ENCODE results near the gene LMNB1.
A peak's percentile ranks its signal among the peaks of the same experiment; 100 is the strongest.

LMNB1 gene

DNA sequence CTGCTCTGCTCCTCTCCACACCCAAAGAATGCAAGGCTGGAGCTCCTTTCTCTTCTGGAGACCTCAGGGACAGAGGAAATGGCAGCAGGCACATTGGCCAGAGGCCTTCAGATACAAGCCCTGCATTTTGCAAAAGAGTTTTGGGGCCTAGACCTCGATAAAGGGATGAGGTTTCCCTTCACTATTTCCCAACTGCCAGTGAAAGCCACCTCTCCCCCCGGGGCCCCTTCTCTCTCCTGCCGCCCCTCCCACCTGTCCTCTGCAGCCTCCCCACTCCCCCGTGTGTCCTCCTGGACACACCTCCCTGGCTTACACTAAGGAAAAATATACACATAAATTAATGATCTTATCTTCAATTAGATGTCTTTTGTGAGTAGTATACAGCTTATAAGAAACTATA is 21.3 kb upstream of the LMNB1 start:
- no peak overlapping the region for H3K4me2 ChIP-seq (ENCODE audit: insufficient read depth, low read length, poor library complexity, severe bottlenecking)
- H2AK5ac ChIP-seq (ENCODE audit: low read depth, low read length): no peak overlapping the region
- DNase-seq (ENCODE audit: low spot score): no peak
- no peak overlapping the region for H4K8ac ChIP-seq (ENCODE audit: low read depth, low read length)
- no peak overlapping the region for H3K4ac ChIP-seq (ENCODE audit: low read length)
- no peak overlapping the region for H3K27ac ChIP-seq (replicated peaks; ENCODE audit: low read length)
- no peak overlapping the region for H3K14ac ChIP-seq (ENCODE audit: low read length)
- no peak overlapping the region for H3K23ac ChIP-seq (ENCODE audit: low read depth, low read length, poor library complexity)
- no peak overlapping the region for H3K9ac ChIP-seq (ENCODE audit: low read depth, low read length, poor library complexity)
- no peak overlapping the region for H4K91ac ChIP-seq (ENCODE audit: low read depth, low read length, poor library complexity)
- H3K18ac ChIP-seq (ENCODE audit: low read length): peak overlapping the region; percentile 15
- no peaks in the 10 kb centered on the region for H3K27me3 ChIP-seq (ENCODE audit: control insufficient read depth in 3 of 3, insufficient read depth in 3 of 3, low read depth in 1 of 3, low read length in 3 of 3)
- no peak overlapping the region for H2BK12ac ChIP-seq (ENCODE audit: low read length)
- no peaks in the 10 kb centered on the region for H3K79me1 ChIP-seq (ENCODE audit: low read depth, low read length)
- no peak overlapping the region for H3K4me3 ChIP-seq (ENCODE audit: low read length in 2 of 2)
- H3K36me3 ChIP-seq (replicated peaks in 1 of 2; ENCODE audit: control insufficient read depth in 2 of 2, insufficient read depth in 2 of 2, low read length in 2 of 2): no peaks in the 10 kb centered on the region
- no peaks in the 10 kb centered on the region for H3K4me1 ChIP-seq (ENCODE audit: control insufficient read depth in 2 of 2, insufficient read depth in 1 of 2, low read depth in 1 of 2, low read length in 2 of 2)
- H2BK5ac ChIP-seq (ENCODE audit: low read length): no peak overlapping the region
- H3K9me3 ChIP-seq (replicated peaks in 1 of 2; ENCODE audit: control insufficient read depth in 2 of 2, insufficient read depth in 1 of 2, low read depth in 1 of 2, low read length in 2 of 2): no peaks in the 10 kb centered on the region
- no peak overlapping the region for H2BK15ac ChIP-seq (ENCODE audit: low read length)
- WGBS, 2 donors (ENCODE audit: extremely low coverage in 2 of 2, insufficient read length in 2 of 2, insufficient replicate concordance in 1 of 2): no CpG with 5 or more reads among the region's 4 CpGs
- no peak overlapping the region for H2BK120ac ChIP-seq (ENCODE audit: low read depth, low read length)
- H2AFZ ChIP-seq (ENCODE audit: low read length): no peak overlapping the region

DNA sequence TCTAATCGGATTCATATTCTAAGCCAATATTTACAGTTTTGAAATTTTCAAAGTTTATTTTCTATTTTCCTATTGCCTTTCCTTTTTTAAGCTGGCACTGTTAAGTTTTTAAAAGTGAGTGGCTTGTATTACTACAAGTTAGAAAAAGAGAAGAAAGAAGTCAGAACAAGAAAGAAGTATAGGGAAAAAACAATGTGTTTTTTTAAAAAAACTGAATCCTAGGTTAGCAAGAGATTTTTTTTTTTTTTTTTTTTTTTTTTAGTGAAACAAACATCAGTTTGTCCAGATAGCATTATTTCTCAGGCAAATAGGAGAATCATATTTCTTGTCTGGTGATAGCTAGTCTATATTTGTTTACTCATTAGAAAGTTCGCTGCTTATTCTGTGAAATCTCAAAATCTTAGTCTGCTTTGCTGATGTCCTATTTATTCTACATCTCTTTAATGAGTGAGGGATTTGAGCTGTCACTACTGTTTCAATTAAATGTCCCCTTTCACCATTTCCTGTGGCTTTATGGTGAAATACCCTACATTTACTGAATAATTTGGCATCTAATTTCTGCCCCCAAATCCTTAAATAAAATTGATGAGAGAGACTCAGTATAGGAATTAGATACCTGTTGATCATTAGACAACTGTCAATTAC is 19.1 kb upstream of the LMNB1 start:
- H3K79me1 ChIP-seq (ENCODE audit: low read depth, low read length): no peaks in the 10 kb centered on the region
- DNase-seq (ENCODE audit: low spot score): no peak
- no peak overlapping the region for H3K18ac ChIP-seq (ENCODE audit: low read length)
- H2BK5ac ChIP-seq (ENCODE audit: low read length): no peak overlapping the region
- no peak overlapping the region for H3K27ac ChIP-seq (replicated peaks; ENCODE audit: low read length)
- H3K9ac ChIP-seq (ENCODE audit: low read depth, low read length, poor library complexity): no peak overlapping the region
- H2BK12ac ChIP-seq (ENCODE audit: low read length): no peak overlapping the region
- no peak overlapping the region for H4K91ac ChIP-seq (ENCODE audit: low read depth, low read length, poor library complexity)
- no peak overlapping the region for H4K8ac ChIP-seq (ENCODE audit: low read depth, low read length)
- no peak overlapping the region for H2BK15ac ChIP-seq (ENCODE audit: low read length)
- no peak overlapping the region for H3K14ac ChIP-seq (ENCODE audit: low read length)
- H3K4me2 ChIP-seq (ENCODE audit: insufficient read depth, low read length, poor library complexity, severe bottlenecking): no peak overlapping the region
- no peak overlapping the region for H3K23ac ChIP-seq (ENCODE audit: low read depth, low read length, poor library complexity)
- H3K4me3 ChIP-seq (ENCODE audit: low read length in 2 of 2): no peak overlapping the region
- H3K36me3 ChIP-seq (replicated peaks in 1 of 2; ENCODE audit: control insufficient read depth in 2 of 2, insufficient read depth in 2 of 2, low read length in 2 of 2): no peaks in the 10 kb centered on the region
- no peaks in the 10 kb centered on the region for H3K4me1 ChIP-seq (ENCODE audit: control insufficient read depth in 2 of 2, insufficient read depth in 1 of 2, low read depth in 1 of 2, low read length in 2 of 2)
- no peak overlapping the region for H3K4ac ChIP-seq (ENCODE audit: low read length)
- H3K27me3 ChIP-seq (ENCODE audit: control insufficient read depth in 3 of 3, insufficient read depth in 3 of 3, low read depth in 1 of 3, low read length in 3 of 3): no peaks in the 10 kb centered on the region
- no peak overlapping the region for H2AFZ ChIP-seq (ENCODE audit: low read length)
- H2AK5ac ChIP-seq (ENCODE audit: low read depth, low read length): no peak overlapping the region
- no CpG with 5 or more reads among the region's 2 CpGs for WGBS, 2 donors (ENCODE audit: extremely low coverage in 2 of 2, insufficient read length in 2 of 2, insufficient replicate concordance in 1 of 2)
- H3K9me3 ChIP-seq (replicated peaks in 1 of 2; ENCODE audit: control insufficient read depth in 2 of 2, insufficient read depth in 1 of 2, low read depth in 1 of 2, low read length in 2 of 2): no peaks in the 10 kb centered on the region
- H2BK120ac ChIP-seq (ENCODE audit: low read depth, low read length): no peak overlapping the region

DNA sequence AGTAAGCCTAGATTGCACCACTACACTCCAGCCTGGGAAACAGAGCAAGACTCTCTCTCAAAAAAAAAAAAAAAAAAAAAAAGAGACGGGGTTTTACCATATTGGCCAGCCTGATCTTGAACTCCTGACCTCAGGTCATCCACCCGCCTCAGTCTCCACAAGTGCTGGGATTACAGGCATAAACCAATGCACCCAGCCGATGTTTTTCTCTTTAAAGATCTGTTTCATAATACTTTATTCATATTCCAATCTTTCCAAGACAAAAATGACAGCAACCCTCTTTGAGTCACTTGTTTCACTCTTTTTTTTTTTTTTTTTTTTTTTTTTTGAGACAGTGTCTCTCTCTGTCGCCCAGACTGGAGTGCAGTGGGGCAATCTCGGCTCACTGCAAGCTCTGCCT is 13.6 kb upstream of the LMNB1 start:
- Histone ChIP-seq H4K91ac (ENCODE audit: low read depth, low read length, poor library complexity) (no peak overlapping the region), H2BK5ac (ENCODE audit: low read length) (no peak overlapping the region), H3K18ac (ENCODE audit: low read length) (no peak overlapping the region), H3K27me3 (ENCODE audit: control insufficient read depth in 3 of 3, insufficient read depth in 3 of 3, low read depth in 1 of 3, low read length in 3 of 3) (no peaks in the 10 kb centered on the region), H2AFZ (ENCODE audit: low read length) (no peak overlapping the region), H3K27ac (replicated peaks; ENCODE audit: low read length) (no peak overlapping the region), H2BK15ac (ENCODE audit: low read length) (no peak overlapping the region), H2BK120ac (ENCODE audit: low read depth, low read length) (no peak overlapping the region), H3K36me3 (replicated peaks in 1 of 2; ENCODE audit: control insufficient read depth in 2 of 2, insufficient read depth in 2 of 2, low read length in 2 of 2) (no peaks in the 10 kb centered on the region), H3K4me2 (ENCODE audit: insufficient read depth, low read length, poor library complexity, severe bottlenecking) (no peak overlapping the region), H4K8ac (ENCODE audit: low read depth, low read length) (no peak overlapping the region), H3K4ac (ENCODE audit: low read length) (no peak overlapping the region), H3K4me3 (ENCODE audit: low read length in 2 of 2) (no peak overlapping the region), H3K9ac (ENCODE audit: low read depth, low read length, poor library complexity) (no peak overlapping the region), H3K14ac (ENCODE audit: low read length) (no peak overlapping the region), H3K4me1 (ENCODE audit: control insufficient read depth in 2 of 2, insufficient read depth in 1 of 2, low read depth in 1 of 2, low read length in 2 of 2) (no peaks in the 10 kb centered on the region), H3K23ac (ENCODE audit: low read depth, low read length, poor library complexity) (no peak overlapping the region), H3K79me1 (ENCODE audit: low read depth, low read length) (no peaks in the 10 kb centered on the region), H3K9me3 (replicated peaks in 1 of 2; ENCODE audit: control insufficient read depth in 2 of 2, insufficient read depth in 1 of 2, low read depth in 1 of 2, low read length in 2 of 2) (no peaks in the 10 kb centered on the region), H2AK5ac (ENCODE audit: low read depth, low read length) (no peak overlapping the region), H2BK12ac (ENCODE audit: low read length) (no peak overlapping the region)
- no peak for DNase-seq (ENCODE audit: low spot score)
- WGBS, 2 donors (ENCODE audit: extremely low coverage in 2 of 2, insufficient read length in 2 of 2, insufficient replicate concordance in 1 of 2): no CpG with 5 or more reads among the region's 5 CpGs

DNA sequence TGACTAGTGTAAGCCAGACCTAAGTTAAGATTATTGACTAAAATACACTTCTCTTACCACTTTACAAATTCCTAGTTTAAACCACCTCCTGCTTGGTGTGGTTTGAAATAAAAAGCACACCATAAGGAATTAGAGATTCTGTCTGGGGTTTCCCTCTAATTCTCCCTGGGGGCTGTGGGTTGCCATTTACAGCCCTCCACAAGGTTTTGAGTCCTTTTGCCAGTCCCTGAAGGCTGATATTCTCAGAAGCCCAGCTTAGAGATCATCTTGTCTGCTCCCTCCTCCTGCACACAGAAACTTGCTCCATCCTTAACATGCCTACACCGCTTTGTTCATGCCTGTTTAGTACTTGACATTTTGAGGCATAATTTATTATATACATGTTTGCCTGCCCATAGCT is 7.2 kb upstream of the LMNB1 start:
- Histone ChIP-seq H3K4me1 (ENCODE audit: control insufficient read depth in 2 of 2, insufficient read depth in 1 of 2, low read depth in 1 of 2, low read length in 2 of 2) (no peaks in the 10 kb centered on the region), H3K79me1 (ENCODE audit: low read depth, low read length) (no peaks in the 10 kb centered on the region), H3K14ac (ENCODE audit: low read length) (no peak overlapping the region), H3K27me3 (ENCODE audit: control insufficient read depth in 3 of 3, insufficient read depth in 3 of 3, low read depth in 1 of 3, low read length in 3 of 3) (no peaks in the 10 kb centered on the region), H2BK120ac (ENCODE audit: low read depth, low read length) (no peak overlapping the region), H2BK5ac (ENCODE audit: low read length) (no peak overlapping the region), H4K8ac (ENCODE audit: low read depth, low read length) (no peak overlapping the region), H3K23ac (ENCODE audit: low read depth, low read length, poor library complexity) (no peak overlapping the region), H3K9ac (ENCODE audit: low read depth, low read length, poor library complexity) (no peak overlapping the region), H3K4ac (ENCODE audit: low read length) (no peak overlapping the region), H4K91ac (ENCODE audit: low read depth, low read length, poor library complexity) (no peak overlapping the region), H2AFZ (ENCODE audit: low read length) (no peak overlapping the region), H3K9me3 (replicated peaks in 1 of 2; ENCODE audit: control insufficient read depth in 2 of 2, insufficient read depth in 1 of 2, low read depth in 1 of 2, low read length in 2 of 2) (no peaks in the 10 kb centered on the region), H2AK5ac (ENCODE audit: low read depth, low read length) (no peak overlapping the region), H3K27ac (replicated peaks; ENCODE audit: low read length) (no peak overlapping the region), H2BK15ac (ENCODE audit: low read length) (no peak overlapping the region), H3K18ac (ENCODE audit: low read length) (no peak overlapping the region), H3K4me3 (ENCODE audit: low read length in 2 of 2) (no peak overlapping the region), H3K4me2 (ENCODE audit: insufficient read depth, low read length, poor library complexity, severe bottlenecking) (no peak overlapping the region), H3K36me3 (replicated peaks in 1 of 2; ENCODE audit: control insufficient read depth in 2 of 2, insufficient read depth in 2 of 2, low read length in 2 of 2) (no peaks in the 10 kb centered on the region), H2BK12ac (ENCODE audit: low read length) (no peak overlapping the region)
- DNase-seq (ENCODE audit: low spot score): no peak
- no CpG with 5 or more reads among the region's 1 CpG for WGBS, 2 donors (ENCODE audit: extremely low coverage in 2 of 2, insufficient read length in 2 of 2, insufficient replicate concordance in 1 of 2)

Data from neuronal stem cell (in vitro differentiated cells).